GM12872 (cell line): ENCODE measurements around the gene FBLN1.

Source experiments
- CTCF ChIP-seq: IDR thresholded peaks from 3 replicates; pipeline ENCODE4 v1.5.1; 2011; ENCODE audit warnings: low read depth, mild to moderate bottlenecking, low read length, moderate library complexity; ENCODE audit not compliant: insufficient read depth

The FBLN1 gene

GRCh38 chr22:45472426-45472825 is 30.3 kb upstream of the FBLN1 start:
- no peak for TF ChIP-seq CTCF

DNA sequence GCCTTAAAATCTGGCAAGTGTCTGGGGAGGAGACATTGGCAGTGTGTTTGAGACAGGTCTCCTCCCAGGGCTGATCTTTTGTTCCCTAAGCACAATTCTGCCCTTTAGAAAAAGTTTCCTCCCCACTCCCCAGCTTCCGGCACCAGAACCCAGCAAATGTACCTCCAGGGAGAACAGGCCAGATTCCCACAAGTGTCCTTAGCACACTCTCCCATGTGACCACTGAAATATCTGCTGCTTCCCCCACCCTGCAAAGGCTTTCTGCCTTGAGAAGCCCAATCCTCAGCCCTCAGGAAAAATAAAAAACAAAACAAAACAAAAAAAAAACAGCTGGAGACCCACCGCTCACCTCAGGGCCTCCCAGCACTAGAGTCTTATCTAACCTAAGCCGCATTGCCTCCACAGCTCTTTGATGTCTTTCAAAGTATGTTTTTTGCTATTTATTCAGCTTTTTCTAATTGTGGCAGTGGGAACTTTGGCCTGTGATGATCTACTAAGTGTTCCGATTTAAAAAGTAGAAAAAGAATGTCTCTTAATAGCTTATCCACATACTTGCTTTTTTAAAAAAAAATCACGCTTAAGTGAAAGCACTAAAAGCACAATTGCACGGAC is 29.0 kb upstream of the FBLN1 start:
- no peak for TF ChIP-seq CTCF

DNA sequence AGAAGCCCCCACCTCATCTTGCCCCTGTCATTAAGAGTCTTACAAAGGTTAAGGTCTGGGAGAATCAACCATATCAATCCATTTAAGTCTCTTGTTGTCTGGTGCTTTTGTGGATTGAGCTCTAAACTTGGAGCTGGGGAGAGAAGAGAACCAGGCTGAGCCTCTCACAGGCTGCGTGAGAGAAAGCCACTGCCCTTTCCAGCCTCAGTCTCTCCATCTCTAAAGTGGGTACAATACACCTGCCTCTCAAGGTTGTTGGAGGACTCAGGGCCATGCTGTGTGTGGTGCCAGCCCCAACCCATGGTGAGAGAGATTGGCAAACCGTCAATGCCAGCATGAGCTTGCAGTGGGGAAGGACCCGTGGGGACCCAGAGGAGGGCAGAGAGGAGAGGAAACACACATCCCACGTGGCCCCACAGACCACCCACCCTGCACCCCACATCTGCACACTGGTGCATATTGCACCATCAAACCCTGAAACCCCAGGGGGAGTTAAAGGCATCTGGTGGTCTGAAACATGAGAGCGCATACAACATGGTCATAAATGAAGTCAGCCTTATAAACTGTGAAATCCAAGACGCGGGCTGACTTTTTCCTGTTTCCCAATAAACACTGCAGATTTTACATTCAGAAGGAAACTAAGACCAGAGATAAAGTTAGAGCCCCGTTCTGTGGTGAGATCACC is 27.5 kb upstream of the FBLN1 start:
- TF ChIP-seq CTCF = no peak

- no peak for TF ChIP-seq CTCF
Observed at GRCh38 chr22:45475851-45476514, 26.7 kb upstream of the FBLN1 start.

DNA sequence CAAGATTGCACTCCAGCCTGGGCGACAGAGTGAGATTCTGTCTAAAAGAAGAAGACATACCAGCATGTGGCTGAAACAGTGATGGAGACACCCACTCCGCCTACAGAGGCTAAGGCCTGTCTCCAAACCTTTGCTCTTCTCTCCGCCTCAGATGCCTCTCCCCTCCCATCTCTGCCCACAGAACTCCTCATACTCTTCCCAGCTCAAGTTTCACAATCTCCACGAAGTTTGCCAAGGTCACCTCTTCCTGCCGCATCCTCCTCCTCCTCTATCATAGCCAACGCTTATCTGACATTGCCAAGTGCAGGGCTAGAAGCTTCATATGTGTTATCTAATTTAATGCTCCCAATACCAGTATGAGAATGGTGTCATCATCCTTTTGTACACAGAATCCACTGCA is 25.9 kb upstream of the FBLN1 start:
- TF ChIP-seq CTCF = no peak

- no peak for TF ChIP-seq CTCF
Observed at GRCh38 chr22:45477366-45478107, 25.1 kb upstream of the FBLN1 start.
